Inflammatory macrophage treated with lipopolysaccharide for 4 hours (primary cell): ENCODE results near the gene EPHA2.

Experiments used
- DNase-seq: peaks from one replicate; pipeline ENCODE4 v3.0.0-alpha.2; 2020

EPHA2 gene

GRCh38 chr1:16149146-16149545 lies 6.7 kb downstream of the EPHA2 start:
- DNase-seq: no peak

GRCh38 chr1:16148329-16149092 lies 7.4 kb downstream of the EPHA2 start:
- no peak for DNase-seq

DNA sequence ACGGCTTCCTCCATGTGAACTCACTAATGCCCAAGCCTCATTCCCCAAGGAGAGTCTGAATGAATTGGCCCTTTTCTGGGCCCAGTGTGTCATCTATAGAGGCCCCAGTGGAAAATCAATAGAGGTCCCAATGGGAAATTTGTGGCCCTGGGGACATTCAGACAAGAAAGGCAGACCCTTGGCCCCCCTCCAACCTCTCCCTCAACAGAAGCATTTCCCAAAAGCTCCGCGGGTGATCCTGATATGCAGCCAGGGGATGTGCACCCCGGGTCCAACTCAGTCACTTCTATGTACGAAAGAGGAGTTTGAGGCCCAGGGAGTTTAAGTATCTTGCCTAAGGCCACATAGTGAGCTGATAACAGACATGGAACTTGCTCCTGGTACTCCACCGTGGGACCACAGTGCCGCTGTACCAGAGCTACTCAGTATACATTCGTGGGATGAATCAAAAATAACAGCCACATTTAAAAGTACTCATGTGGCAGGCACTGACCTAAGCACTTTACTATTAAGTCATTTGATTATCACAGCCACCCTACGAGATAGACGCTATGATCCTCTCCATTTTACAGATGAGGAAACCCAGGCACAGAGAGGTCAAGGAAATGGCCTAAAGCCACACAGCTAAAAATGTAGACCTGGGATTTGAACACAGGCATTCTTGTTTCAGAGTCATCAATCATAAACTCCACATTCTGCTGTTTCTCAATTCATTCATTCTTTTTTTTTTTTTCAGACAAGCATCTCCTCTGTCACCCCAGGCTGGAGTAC lies 8.5 kb downstream of the EPHA2 start:
- DNase-seq: no peak

DNA sequence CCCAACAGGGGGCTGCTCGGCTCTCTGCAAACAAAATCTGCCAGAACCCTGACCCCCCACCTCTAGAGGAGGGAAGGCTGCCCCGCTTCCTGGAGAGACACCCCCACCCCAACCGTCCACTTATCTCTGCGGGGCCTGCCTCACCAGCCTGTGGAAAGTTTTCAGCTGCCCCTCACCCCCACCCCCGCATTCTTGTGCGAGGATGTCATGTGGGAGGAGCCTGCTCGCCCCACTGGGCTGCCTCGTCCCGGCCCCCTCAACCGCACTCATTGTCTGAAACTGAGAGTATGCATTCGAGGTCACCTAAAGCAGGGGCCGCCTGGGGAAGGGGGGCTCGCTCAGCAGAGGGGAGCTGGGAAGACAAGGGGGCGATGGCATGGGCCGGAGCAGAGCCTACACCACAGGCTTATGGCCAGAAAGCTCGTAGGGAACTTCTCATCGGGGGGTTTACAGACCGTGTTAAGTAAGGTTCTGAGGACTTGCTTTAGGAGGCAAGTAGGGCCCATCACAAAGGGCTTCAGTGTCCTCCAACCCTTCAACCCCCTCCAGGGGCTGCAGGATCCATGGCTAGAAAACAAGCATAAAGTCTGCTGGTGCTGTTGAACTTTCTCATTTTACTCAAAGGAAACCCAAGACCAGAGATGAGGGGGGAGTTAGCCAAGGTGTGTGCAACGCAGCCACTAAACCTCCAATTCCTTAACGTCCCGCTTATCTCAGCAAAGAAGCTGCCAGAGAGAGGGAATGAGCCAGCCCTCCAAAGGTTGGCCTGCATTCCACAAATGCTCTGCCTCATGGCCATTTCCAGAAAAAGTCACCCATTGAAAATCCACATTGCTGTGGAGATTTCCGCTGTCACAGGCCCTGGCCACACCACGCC lies 9.4 kb downstream of the EPHA2 start:
- no peak for DNase-seq

DNA sequence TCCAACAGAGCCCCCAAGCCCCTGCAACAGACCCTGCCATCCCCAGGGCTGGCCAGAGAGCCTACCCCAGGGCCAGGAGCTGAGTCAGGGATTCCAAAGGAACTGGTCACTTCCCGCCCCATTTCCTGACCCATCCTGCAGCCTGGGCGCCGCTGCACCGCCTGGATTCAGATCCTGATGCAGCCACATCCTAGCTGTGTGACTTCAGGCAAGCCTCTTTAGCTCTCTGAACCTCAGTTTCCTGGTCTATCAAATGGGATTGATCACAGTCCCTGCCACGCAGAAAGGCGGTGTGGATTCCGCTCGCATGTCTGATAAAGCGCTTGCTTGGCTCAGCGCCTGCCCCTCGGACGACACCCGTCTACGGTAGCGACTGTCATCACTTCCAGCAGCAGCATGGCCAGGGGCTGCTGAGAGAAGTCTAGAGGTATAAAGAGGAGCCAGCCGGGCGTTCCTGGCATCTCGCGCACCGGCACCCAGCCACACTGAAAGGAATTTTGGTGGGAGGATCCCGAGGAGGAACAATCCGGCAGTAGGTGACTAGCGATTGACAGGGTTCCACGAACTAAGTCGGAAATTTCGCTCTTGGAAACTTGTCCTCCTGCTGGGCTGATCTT lies 10.1 kb downstream of the EPHA2 start:
- no peak for DNase-seq

DNA sequence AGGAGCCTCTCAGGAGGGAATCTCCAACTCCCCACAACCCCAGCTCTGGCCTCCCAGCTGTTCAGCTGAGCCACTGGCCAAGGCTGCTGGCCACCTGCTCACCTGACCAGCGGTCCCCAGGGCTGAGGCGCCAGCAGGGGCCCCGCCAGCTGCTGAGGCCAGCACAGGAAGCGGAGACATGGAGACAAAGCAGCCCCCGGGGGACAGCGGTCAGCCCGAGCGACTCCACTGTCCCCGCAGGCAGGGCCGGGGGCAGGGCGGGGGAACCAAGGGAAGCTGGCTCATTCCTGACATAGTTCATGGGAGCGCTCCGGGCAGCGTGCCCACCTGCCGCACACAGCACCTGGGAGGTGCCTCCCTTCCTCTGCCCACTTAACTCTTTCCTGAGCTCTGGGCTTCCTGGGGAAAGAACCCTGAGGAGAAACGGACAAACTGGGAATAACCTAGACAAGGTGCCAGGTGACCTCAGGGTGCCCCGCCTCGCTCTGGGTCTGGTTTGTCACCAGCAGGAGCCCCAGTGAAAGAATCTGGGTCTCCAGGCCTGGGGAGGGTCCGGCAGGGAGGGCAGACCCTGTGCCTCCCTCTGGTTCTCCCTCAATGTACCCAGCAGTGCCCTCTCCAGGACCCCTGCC lies 10.7 kb downstream of the EPHA2 start:
- DNase-seq: no peak

GRCh38 chr1:16144325-16145029 lies 11.4 kb downstream of the EPHA2 start:
- no peak for DNase-seq

GRCh38 chr1:16143566-16144324 lies 12.1 kb downstream of the EPHA2 start:
- DNase-seq: no peak

DNA sequence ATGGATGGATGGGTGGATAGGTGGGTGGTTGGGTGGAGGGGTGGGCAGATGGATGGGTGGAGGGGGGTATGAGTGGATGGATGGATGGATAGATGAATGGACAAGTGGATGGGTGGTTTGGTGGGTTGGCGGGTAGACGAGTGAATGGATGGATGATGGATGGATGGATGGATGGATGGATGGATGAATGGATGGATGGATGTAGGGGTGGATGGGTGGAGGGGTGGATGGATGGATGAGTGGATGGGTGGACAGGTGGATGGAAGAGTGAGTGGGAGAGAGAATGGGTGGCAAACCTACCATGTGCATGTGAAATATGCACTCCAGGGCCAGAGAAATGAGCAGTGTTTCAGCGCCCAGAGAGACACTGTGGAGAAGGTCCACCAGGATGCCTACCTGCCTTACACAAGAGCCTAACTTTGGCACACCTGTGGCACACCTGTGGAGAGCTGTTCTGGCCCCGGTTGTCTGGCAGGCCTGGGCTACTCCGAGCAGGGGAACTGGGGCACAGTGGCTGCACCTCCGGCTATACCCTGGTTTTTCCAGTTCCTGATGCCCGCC lies 12.8 kb downstream of the EPHA2 start:
- no peak for DNase-seq

DNA sequence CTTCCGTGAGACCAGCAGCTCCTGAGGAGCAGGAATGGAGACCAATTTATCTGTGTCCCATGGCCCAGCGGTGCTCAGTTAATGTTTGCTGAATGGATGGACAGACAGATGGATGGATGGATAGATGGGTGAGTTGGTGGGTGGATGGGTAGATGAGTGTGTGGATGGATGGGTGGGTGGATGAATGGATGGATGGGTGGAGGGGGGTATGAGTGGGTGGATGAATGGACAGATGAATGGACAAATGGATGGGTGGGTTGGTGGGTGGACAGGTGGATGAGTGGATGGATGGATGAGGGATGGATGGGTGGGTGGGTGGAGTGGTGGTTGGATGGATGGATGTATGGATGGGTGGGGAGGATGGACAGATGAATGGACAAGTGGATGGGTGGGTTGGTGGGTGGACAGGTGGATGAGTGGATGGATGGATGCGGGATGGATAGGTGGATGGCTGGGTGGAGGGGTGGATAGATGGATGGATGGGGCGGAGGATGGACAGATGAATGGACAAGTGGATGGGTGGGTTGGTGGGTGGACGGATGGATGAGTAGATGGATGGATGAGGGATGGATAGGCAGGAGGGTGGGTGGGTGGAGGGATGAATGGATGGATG lies 13.4 kb downstream of the EPHA2 start:
- DNase-seq: no peak

DNA sequence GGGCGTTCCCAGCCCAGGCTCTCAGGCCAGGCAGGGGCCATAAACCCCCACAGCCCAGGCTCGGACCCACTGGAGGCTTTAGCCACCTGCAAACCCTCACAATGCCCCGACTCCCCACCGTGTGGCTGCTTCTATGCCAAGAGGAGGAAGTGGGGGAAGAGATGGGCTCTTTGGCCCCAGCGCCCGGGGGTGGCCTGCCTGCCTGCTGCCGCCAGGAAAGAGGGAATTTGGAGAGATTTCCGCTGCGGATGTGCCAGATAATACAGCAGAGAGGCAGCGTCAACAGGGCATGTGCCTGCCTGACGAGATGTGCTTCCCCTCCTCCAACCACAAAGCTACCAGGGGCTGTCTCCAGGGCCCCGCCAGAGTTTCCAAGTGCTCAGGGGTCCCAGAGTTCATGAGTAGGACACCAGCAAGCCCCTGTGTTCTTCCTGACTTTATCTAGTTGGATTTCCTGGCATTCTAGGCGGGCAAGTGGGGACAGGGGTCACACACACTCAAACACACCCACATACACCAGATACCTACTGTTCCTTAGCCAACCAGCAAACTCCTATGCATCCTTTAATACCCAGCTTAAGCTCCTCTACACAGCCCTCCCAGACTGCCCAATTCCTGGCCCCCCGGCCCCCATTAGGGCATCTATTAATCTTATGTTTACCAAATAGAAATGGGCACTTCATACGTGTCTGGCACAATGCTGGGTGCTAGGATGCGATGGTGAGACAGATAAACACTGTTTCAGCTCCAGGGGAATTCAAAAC lies 14.1 kb downstream of the EPHA2 start:
- no peak for DNase-seq

DNA sequence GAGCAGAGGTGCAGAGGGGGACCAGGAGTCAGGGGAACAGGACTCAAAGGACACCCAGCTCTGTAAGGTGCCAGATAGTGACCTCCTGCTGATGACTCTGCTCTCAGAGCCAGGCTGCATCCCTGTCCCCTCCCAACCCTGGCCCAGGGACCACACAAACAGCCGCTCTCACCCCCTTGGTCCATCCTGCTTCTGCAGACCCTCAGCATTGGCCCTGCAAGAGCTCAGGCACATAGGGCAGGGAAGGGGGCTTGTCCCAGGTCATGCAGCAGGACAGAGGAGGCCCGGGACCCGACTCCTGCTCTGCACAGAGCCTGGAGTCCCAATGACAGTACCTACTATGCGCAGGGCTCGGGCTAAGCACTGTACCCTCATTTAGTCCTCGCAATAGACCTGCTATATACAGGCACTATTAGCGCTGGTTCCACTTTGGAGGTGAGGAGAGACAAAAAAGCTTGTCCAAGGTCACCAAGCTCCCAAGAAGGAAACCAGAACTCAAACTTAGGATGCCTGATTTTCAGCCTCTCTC lies 15.7 kb downstream of the EPHA2 start:
- no peak for DNase-seq

DNA sequence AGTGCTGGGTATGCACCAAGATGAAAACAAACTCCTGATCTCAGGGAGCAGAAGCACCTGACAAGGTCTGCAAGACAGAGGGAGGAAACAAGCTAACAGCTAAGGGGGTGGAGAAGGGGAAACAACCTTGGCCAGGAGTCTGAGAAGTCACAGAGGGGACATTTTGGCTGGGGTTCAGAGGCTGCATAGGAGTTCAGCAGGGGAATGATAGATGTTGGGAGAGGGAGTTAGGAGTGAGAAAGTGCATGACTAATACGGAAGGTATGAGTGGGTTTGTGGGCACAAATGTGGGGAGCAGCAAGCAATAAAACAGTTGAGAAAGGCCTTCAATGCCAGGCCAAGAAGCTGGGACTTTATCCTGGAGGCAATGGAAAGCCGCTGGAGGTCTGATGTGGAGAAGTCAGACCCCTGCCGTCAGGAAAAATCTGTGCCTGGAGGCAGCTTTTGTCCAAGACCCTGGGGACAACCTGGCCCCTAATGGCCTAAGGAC lies 16.4 kb downstream of the EPHA2 start:
- no peak for DNase-seq

GRCh38 chr1:16138772-16139221 lies 17.1 kb downstream of the EPHA2 start:
- DNase-seq: no peak

GRCh38 chr1:16137890-16138467 lies 17.9 kb downstream of the EPHA2 start:
- no peak for DNase-seq

- no peak for DNase-seq
Observed at GRCh38 chr1:16135501-16135900, 20.4 kb downstream of the EPHA2 start.

GRCh38 chr1:16134906-16135305 lies 21.0 kb downstream of the EPHA2 start:
- no peak for DNase-seq

DNA sequence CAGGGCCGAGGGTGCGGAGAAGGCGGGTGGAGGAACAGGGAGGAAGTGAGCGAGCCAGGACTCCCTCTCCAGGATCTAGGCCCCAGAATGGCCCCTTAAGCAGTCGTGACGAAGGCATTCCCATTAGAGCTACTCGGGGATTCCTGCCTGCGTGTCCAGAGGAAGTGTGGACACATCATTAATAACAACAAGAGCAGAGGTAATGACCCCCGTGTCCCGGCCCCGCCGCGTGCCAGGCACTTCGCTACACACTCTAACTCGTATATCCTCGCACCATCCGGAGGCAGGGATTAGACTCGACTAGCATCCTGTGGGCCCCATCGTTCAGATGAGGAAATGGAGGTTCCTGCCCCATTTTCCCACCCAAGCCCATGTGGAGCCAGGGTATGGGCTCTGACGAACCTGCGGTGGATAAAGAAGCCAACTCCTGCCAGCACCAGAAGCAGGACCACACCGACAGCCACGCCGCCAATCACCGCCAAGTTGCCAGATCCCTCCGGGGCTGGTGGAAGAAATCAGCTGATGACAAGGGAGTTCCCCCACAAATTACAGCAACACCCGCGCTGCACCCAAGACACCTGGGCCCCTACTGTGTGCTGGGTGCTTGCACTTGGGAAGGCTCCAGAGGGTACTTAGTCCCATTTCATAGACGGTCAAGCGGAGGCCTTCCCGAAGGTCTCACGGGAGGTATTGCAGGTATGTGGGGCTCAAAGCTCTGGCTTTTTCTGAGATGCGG lies 21.6 kb downstream of the EPHA2 start:
- DNase-seq: no peak
